SH-SY5Y (cell line): ENCODE results near the gene GPR37L1.

ENCODE experiments used
- GATA2 ChIP-seq: IDR thresholded peaks from 2 replicates; pipeline ENCODE4 v1.6.1; 2011; ENCODE audit warnings: mild to moderate bottlenecking, low read depth, low read length
- GATA3 ChIP-seq: IDR thresholded peaks from 2 replicates; pipeline ENCODE4 v1.6.1; 2011; ENCODE audit warnings: low read depth, mild to moderate bottlenecking, low read length, moderate library complexity

- no peak for TF ChIP-seq GATA3
- no peak for TF ChIP-seq GATA2
Measured at GRCh38 chr1:202172015-202172355, 49.3 kb downstream of the GPR37L1 start.
